MV-4-11 (cell line): ENCODE results near the gene GABPB1.
"Not testable (repeated sequence)": the region's sequence is repeated elsewhere in the genome, so short reads cannot be mapped to it uniquely, and the experiment has no call there.

Experiments used
- DNase-seq: peaks from one replicate; lab custom pipeline; 2025; lab: John Stamatoyannopoulos, UW

Gene GABPB1

GRCh38 chr15:50354838-50355618, at the start of gene GABPB1:
Gene GABPB1, minus strand, starts transcription at chr15:50355198. Its CDS starts 45,400 bp downstream, at chr15:50309798.
- peak; percentile 93 for DNase-seq

- not testable (repeated sequence) for DNase-seq
Measured at GRCh38 chr15:50391561-50391960, 36.6 kb upstream of the GABPB1 start.

- peak; percentile 84 for DNase-seq
Measured at GRCh38 chr15:50390554-50391264, 35.7 kb upstream of the GABPB1 start.

GRCh38 chr15:50382408-50382807, 27.4 kb upstream of the GABPB1 start:
- peak; percentile 48 for DNase-seq

- no peak for DNase-seq
Measured at GRCh38 chr15:50381438-50381837, 26.4 kb upstream of the GABPB1 start.

GRCh38 chr15:50380089-50380488, 25.1 kb upstream of the GABPB1 start:
- DNase-seq, result no peak

GRCh38 chr15:50379413-50379812, 24.4 kb upstream of the GABPB1 start:
- DNase-seq, result not testable (repeated sequence)

- DNase-seq, result no peak
Measured at GRCh38 chr15:50378776-50379175, 23.8 kb upstream of the GABPB1 start.

GRCh38 chr15:50377867-50378751, 23.1 kb upstream of the GABPB1 start:
- DNase-seq, result peak; percentile 94

GRCh38 chr15:50369564-50369963, 14.6 kb upstream of the GABPB1 start:
- not testable (repeated sequence) for DNase-seq

GRCh38 chr15:50365971-50366370, 11.0 kb upstream of the GABPB1 start:
- no peak for DNase-seq

- DNase-seq, result no peak
Measured at GRCh38 chr15:50365570-50365969, 10.6 kb upstream of the GABPB1 start.

- DNase-seq, result no peak
Measured at GRCh38 chr15:50363612-50364011, 8.6 kb upstream of the GABPB1 start.

- peak; percentile 21 for DNase-seq
Measured at GRCh38 chr15:50361756-50362155, 6.8 kb upstream of the GABPB1 start.

GRCh38 chr15:50358845-50359244, 3.8 kb upstream of the GABPB1 start:
- peak; percentile 54 for DNase-seq

GRCh38 chr15:50355980-50356379, 982 bp upstream of the GABPB1 start:
- DNase-seq, result no peak

GRCh38 chr15:50355619-50355905, 564 bp upstream of the GABPB1 start:
- no peak for DNase-seq

- peak; percentile 57 for DNase-seq
Measured at GRCh38 chr15:50353975-50354837, 792 bp downstream of the GABPB1 start.

GRCh38 chr15:50353251-50353974, 1.6 kb downstream of the GABPB1 start:
- peak; percentile 76 for DNase-seq

GRCh38 chr15:50350621-50351020, 4.4 kb downstream of the GABPB1 start:
- DNase-seq, result no peak

- no peak for DNase-seq
Measured at GRCh38 chr15:50345298-50345697, 9.7 kb downstream of the GABPB1 start.
